ENCODE measurements around the gene CCR7.

Gene CCR7

GRCh38 chr17:40611840-40612474 lies 46.7 kb upstream of the CCR7 start:
- Mint-ChIP-seq H3K36me3 (ENCODE audit: low read depth) (no peaks in the 10 kb centered on the region), H3K27ac (no peak overlapping the region), H3K9me3 (no peaks in the 10 kb centered on the region), H3K4me3 (no peak overlapping the region), H3K27me3 (ENCODE audit: low read depth, poor library complexity) (peaks cover 38% of the 10 kb centered on the region), H3K4me1 (peaks cover 7% of the 10 kb centered on the region)
- no peak for DNase-seq
- TF ChIP-seq, protein P1, sequence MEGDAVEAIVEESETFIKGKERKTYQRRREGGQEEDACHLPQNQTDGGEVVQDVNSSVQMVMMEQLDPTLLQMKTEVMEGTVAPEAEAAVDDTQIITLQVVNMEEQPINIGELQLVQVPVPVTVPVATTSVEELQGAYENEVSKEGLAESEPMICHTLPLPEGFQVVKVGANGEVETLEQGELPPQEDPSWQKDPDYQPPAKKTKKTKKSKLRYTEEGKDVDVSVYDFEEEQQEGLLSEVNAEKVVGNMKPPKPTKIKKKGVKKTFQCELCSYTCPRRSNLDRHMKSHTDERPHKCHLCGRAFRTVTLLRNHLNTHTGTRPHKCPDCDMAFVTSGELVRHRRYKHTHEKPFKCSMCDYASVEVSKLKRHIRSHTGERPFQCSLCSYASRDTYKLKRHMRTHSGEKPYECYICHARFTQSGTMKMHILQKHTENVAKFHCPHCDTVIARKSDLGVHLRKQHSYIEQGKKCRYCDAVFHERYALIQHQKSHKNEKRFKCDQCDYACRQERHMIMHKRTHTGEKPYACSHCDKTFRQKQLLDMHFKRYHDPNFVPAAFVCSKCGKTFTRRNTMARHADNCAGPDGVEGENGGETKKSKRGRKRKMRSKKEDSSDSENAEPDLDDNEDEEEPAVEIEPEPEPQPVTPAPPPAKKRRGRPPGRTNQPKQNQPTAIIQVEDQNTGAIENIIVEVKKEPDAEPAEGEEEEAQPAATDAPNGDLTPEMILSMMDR (IDR thresholded peaks at IDR 0.05): no peak

GRCh38 chr17:40610359-40610758 lies 45.1 kb upstream of the CCR7 start:
- DNase-seq: no peak
- TF ChIP-seq, protein P1 (IDR thresholded peaks at IDR 0.05): no peak
- Mint-ChIP-seq H3K4me3 (no peak overlapping the region), H3K36me3 (ENCODE audit: low read depth) (no peaks in the 10 kb centered on the region), H3K9me3 (no peaks in the 10 kb centered on the region), H3K4me1 (peaks cover 5% of the 10 kb centered on the region), H3K27ac (no peak overlapping the region), H3K27me3 (ENCODE audit: low read depth, poor library complexity) (peaks cover 38% of the 10 kb centered on the region)

- Mint-ChIP-seq H3K36me3 (ENCODE audit: low read depth) (no peaks in the 10 kb centered on the region), H3K27me3 (ENCODE audit: low read depth, poor library complexity) (peaks cover 35% of the 10 kb centered on the region), H3K4me1 (peaks cover 6% of the 10 kb centered on the region), H3K4me3 (no peak overlapping the region), H3K9me3 (no peaks in the 10 kb centered on the region), H3K27ac (no peak overlapping the region)
- no peak for DNase-seq
- TF ChIP-seq, protein P1 (IDR thresholded peaks at IDR 0.05): no peak
These were observed 42.8 kb upstream of the CCR7 start for GRCh38 chr17:40608061-40608581.

DNA sequence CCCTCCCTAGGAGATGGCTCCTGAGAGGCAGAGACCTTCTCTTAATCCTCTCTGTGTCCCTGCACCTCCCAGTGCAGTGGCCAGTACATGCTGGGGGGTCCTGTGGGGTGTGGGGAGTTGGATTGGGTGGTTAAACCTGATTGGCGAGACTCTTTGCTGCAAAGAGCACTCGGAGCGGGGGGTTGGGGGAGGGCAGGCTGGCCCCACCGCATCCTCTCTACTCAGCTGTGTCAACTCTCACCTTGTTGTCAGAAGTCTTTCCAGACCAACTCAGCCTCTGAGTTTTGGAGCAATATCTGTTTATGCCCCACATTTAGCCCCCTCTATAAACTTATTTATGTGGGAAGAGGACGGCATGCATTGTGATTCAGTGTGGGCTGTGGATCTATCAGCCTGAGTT lies 42.4 kb upstream of the CCR7 start:
- peaks cover 35% of the 10 kb centered on the region for H3K27me3 Mint-ChIP-seq (ENCODE audit: low read depth, poor library complexity)
- H3K27ac Mint-ChIP-seq: no peak overlapping the region
- H3K4me3 Mint-ChIP-seq: no peak overlapping the region

GRCh38 chr17:40606548-40607353 lies 41.5 kb upstream of the CCR7 start:
- Mint-ChIP-seq H3K9me3 (no peaks in the 10 kb centered on the region), H3K4me3 (no peak overlapping the region), H3K27me3 (ENCODE audit: low read depth, poor library complexity) (peaks cover 33% of the 10 kb centered on the region), H3K4me1 (peaks cover 19% of the 10 kb centered on the region), H3K36me3 (ENCODE audit: low read depth) (no peaks in the 10 kb centered on the region), H3K27ac (no peak overlapping the region)
- TF ChIP-seq, protein P1 (IDR thresholded peaks at IDR 0.05): no peak
- no peak for DNase-seq

More for the DNA sequence above, 42.4 kb upstream of the CCR7 start:
- Mint-ChIP-seq H3K4me1 (peaks cover 10% of the 10 kb centered on the region), H3K9me3 (no peaks in the 10 kb centered on the region), H3K36me3 (ENCODE audit: low read depth) (no peaks in the 10 kb centered on the region)
- DNase-seq: no peak
- TF ChIP-seq, protein P1 (IDR thresholded peaks at IDR 0.05): no peak
